Thyroid gland (tissue), 4 donors: Measurements from ENCODE around the gene ATF1. TPM values are rescaled to one million over a fixed set of nuclear protein-coding genes. Genes with fewer than 3 reads are reported as not detected.

Experiments used
- DNase-seq, 2 donors: peaks; one replicate each; pipeline ENCODE4 v3.0.0-alpha.2; 2019
- H3K27ac ChIP-seq, 3 donors: fragments of 200-600 bp; sonication (generic); 1 replicate in 2 of 3; 2 replicates in 1 of 3; pipeline ENCODE4 v1.5.1; 2016 to 2019; ENCODE audit warnings: mild to moderate bottlenecking in 1 of 3, moderate library complexity in 1 of 3
- H3K27me3 ChIP-seq: fragments of 200-600 bp; sonication (generic); one replicate; pipeline ENCODE4 v1.5.1; 2019
- H3K36me3 ChIP-seq, 2 donors: fragments of 200-600 bp; sonication (generic); one replicate each; pipeline ENCODE4 v1.5.1; 2016 to 2019
- H3K4me1 ChIP-seq, 2 donors: fragments of 200-600 bp; sonication (generic); one replicate each; pipeline ENCODE4 v1.5.1; 2017 to 2019
- H3K4me3 ChIP-seq, 3 donors: fragments of 200-600 bp; sonication (generic); replicated peaks in 1 of 3; 1 replicate in 2 of 3; 2 replicates in 1 of 3; pipeline ENCODE4 v1.5.1; 2016; ENCODE audit warnings: mild to moderate bottlenecking in 1 of 3
- H3K9me3 ChIP-seq: fragments of 200-600 bp; sonication (generic); one replicate; pipeline ENCODE4 v1.5.1; 2017
- POLR2A ChIP-seq, 2 donors: fragments of 450-650 bp; IDR thresholded peaks; one replicate each; pipeline ENCODE4 v1.6.1; 2017; ENCODE audit warnings: antibody characterized with exemption in 2 of 2, mild to moderate bottlenecking in 2 of 2, moderate library complexity in 1 of 2
- WGBS, 2 donors: methylation state at CpG; one replicate each; pipeline ENCODE4 v1.1.5; 2017; 5-methylcytosine and 5-hydroxymethylcytosine counted together
- intact Hi-C: fragments of 100-400 bp; cut with DNase I; formaldehyde crosslinking; loops from one replicate; pipeline ENCODE4 v1.15.1; 2023
- total RNA-seq, 4 donors: library from RNA; depleted of rRNA; stranded (reverse); fragments of >200 nt; gene quantifications; one replicate each; pipeline ENCODE4 v1.2.3, GENCODE V29; 2016
- TF ChIP-seq, protein P1 (sequence below), 6 experiments: fragments of 200-600 bp in 3 of 6; fragments of 450-650 bp in 3 of 6; sonication (generic) in 3 of 6; IDR thresholded peaks; one replicate each; pipeline ENCODE4 v1.5.1; 2016 to 2019; ENCODE audit warnings: antibody characterized with exemption in 6 of 6, mild to moderate bottlenecking in 2 of 6, inconsistent platforms in 1 of 6, moderate library complexity in 1 of 6

The ATF1 gene
- total RNA-seq, 4 donors from 2014 or later: 19.4 to 37.0 (median 25.5) TPM

DNA sequence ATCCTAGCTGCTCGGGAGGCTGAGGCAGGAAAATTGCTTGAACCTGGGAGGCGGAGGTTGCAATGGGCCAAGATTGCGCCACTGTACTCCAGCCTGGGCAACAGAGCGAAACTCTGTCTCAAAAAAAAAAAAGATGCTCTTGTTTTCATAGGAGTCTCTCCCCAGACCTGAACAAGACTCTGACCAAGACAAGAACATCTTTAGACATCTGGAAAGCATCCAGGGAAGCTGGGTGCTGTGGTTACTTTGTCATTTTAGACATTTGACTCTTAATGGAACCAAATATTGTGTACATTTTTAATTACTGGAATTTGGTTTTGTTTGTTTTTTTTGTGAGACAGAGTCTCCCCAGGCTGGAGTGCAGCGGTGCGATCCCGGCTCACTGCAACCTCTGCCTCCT lies 21.1 kb upstream of the ATF1 start:
- no peak for TF ChIP-seq POLR2A (IDR thresholded peaks at IDR 0.05)
- TF ChIP-seq, protein P1, sequence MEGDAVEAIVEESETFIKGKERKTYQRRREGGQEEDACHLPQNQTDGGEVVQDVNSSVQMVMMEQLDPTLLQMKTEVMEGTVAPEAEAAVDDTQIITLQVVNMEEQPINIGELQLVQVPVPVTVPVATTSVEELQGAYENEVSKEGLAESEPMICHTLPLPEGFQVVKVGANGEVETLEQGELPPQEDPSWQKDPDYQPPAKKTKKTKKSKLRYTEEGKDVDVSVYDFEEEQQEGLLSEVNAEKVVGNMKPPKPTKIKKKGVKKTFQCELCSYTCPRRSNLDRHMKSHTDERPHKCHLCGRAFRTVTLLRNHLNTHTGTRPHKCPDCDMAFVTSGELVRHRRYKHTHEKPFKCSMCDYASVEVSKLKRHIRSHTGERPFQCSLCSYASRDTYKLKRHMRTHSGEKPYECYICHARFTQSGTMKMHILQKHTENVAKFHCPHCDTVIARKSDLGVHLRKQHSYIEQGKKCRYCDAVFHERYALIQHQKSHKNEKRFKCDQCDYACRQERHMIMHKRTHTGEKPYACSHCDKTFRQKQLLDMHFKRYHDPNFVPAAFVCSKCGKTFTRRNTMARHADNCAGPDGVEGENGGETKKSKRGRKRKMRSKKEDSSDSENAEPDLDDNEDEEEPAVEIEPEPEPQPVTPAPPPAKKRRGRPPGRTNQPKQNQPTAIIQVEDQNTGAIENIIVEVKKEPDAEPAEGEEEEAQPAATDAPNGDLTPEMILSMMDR (IDR thresholded peaks at IDR 0.05): no peak
- Histone ChIP-seq H3K9me3 (no peaks in the 10 kb centered on the region), H3K4me3 (no peak overlapping the region), H3K27ac (no peak overlapping the region), H3K27me3 (no peaks in the 10 kb centered on the region), H3K4me1 (no peaks in the 10 kb centered on the region), H3K36me3 (peaks cover 53 to 73% of the 10 kb centered on the region in 2 donors)
- DNase-seq: no peak
- WGBS, 2 donors: 93 to 98% methylated on average over 7 of the region's 7 CpGs
- intact Hi-C loops: no loop called here

DNA sequence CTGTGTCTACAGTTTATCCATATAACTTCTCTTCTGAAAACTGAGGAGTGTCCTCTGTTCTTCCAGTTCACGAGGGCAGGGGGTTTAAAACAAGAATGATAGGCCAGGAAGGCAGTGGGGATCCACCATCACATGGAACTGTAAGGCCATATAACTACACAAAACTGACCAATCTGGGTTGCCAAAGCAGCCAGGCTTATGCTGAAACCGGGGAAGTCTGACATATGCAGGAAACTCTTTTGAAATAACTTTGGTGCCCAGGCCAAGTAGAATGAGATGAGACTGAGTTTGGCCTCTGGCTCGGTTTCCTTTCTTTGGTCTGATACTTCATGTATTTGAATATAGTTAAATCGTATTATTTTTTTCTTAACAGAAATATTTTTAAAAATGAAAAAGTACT lies 18.0 kb upstream of the ATF1 start:
- Histone ChIP-seq H3K4me3 (no peak overlapping the region), H3K36me3 (peaks cover 35 to 43% of the 10 kb centered on the region in 2 donors), H3K9me3 (no peaks in the 10 kb centered on the region), H3K27ac (no peak overlapping the region), H3K4me1 (no peaks in the 10 kb centered on the region), H3K27me3 (no peaks in the 10 kb centered on the region)
- TF ChIP-seq POLR2A (IDR thresholded peaks at IDR 0.05): no peak
- TF ChIP-seq, protein P1 (IDR thresholded peaks at IDR 0.05): no peak
- WGBS, 2 donors: 89 to 90% methylated on average over 4 of the region's 4 CpGs
- no peak for DNase-seq
- intact Hi-C loops: no loop called here

DNA sequence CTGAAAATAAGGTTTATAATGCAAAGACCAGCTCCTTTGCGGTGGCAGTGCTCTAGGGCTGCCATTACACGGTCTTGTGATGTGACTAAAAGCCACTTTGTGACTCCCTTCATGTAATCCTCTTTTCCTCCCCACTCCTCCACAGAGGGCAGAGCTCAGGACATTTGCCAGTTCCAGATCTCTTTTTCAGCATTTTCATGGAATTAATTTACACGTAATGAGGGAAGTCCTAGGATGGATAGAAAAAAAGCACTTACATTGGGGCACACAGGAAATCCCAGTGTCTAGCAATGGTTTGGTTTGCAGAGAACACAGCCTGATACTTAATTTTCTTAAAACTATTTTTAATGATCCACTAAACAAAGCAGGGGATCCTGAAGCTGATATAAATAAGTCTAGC lies 17.5 kb upstream of the ATF1 start:
- no peaks in the 10 kb centered on the region for H3K4me1 ChIP-seq
- DNase-seq: no peak
- H3K4me3 ChIP-seq: no peak overlapping the region
- whole genome bisulfite sequencing, 2 donors: 91 to 95% methylated on average over 3 of the region's 3 CpGs
- no peak overlapping the region for H3K27ac ChIP-seq
- H3K9me3 ChIP-seq: no peaks in the 10 kb centered on the region
- H3K27me3 ChIP-seq: no peaks in the 10 kb centered on the region
- intact Hi-C loops: no loop called here
- H3K36me3 ChIP-seq: peaks cover 29 to 37% of the 10 kb centered on the region in 2 donors
- TF ChIP-seq POLR2A (IDR thresholded peaks at IDR 0.05): no peak
- TF ChIP-seq, protein P1 (IDR thresholded peaks at IDR 0.05): no peak

DNA sequence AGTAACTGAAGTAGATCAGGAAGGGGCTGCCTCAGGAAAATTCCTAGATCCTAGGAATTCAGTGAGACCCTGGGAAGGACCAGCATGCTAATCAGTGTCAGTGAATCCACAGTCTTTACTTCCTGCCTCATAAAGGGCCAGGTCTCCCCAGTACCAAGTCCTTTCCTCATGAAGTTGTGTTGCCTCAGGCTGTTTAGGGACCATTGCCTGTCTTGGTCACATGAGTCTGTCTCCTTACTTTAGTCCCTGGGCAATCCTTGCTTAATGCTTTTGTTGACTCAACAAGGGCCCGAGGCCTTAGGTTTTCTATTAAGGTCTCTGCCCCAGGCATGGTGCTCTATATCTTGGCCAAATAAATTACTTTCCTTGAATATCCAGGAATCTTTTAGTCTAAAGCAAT lies 16.1 kb upstream of the ATF1 start:
- Histone ChIP-seq H3K4me3 (no peak overlapping the region), H3K27ac (no peak overlapping the region), H3K27me3 (no peaks in the 10 kb centered on the region), H3K4me1 (no peaks in the 10 kb centered on the region), H3K36me3 (peaks cover 22 to 25% of the 10 kb centered on the region in 2 donors), H3K9me3 (no peaks in the 10 kb centered on the region)
- no peak for DNase-seq
- 73 to 83% methylated on average over 1 of the region's 1 CpG for WGBS, 2 donors
- TF ChIP-seq, protein P1 (IDR thresholded peaks at IDR 0.05): no peak
- no peak for TF ChIP-seq POLR2A (IDR thresholded peaks at IDR 0.05)
- intact Hi-C loops: no loop called here

DNA sequence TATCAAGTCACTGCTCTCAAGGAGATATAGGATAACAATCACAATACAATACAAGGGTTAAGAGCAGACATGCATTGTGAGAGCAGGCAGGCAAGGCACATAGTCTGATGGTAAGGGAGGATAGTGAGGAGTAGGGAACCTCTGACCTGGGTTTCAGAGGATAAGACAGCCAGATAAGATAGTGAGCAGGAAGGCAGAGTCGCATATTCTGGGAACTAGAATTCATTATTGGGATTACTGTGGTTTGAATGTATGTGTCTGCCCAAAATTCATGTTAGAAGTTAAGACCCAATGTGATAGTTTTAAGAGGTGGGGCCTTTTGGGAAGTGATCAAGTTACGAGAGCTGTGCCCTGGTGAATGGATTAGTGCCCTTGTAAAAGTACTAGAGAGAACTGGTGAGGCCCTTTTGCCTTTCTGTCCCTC lies 14.4 kb upstream of the ATF1 start:
- no peak for DNase-seq
- Histone ChIP-seq H3K27ac (no peak overlapping the region), H3K4me3 (no peak overlapping the region), H3K27me3 (no peaks in the 10 kb centered on the region), H3K4me1 (no peaks in the 10 kb centered on the region), H3K36me3 (peaks cover 12 to 15% of the 10 kb centered on the region in 2 donors), H3K9me3 (no peaks in the 10 kb centered on the region)
- intact Hi-C loops: no loop called here
- 97 to 100% methylated on average over 2 of the region's 2 CpGs for WGBS, 2 donors
- TF ChIP-seq, protein P1 (IDR thresholded peaks at IDR 0.05): no peak
- TF ChIP-seq POLR2A (IDR thresholded peaks at IDR 0.05): no peak
